Ramos (cell line): ENCODE results near the gene KMT2B.

ENCODE experiments used
- in situ Hi-C: fragments of 300-500 bp; cut with MboI; formaldehyde crosslinking; loops from one replicate; pipeline ENCODE4 v1.14.3; 2022; ENCODE audit warnings: low sequenced_read_pairs; ENCODE audit not compliant: unreplicated experiment

The KMT2B gene

GRCh38 chr19:35717665-35718344, at the start of gene KMT2B:
TSS of gene KMT2B (plus strand) at chr19:35718003. CDS start at chr19:35718019, 16 bp downstream.
- in situ Hi-C loops, result no loop called here

DNA sequence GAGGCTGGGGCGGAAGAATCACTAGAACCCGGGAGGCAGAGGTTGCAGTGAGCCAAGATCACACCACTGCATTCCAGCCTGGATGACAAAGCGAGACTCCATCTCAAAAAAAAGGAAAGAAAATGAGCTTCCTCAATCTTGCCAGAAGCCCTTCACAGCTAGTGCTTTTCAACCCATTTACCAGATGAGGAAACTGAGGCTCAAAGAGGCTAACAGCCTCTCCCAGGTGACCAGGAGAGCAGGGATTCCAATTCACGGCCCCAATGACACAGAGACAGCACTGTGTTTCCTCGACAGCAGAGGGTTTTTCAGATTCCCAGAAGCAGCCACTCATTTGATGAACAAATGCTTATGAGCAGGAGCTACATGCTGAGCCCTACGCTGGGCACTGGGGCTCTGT, 48.2 kb upstream of the KMT2B start:
- in situ Hi-C loops, result no loop called here

DNA sequence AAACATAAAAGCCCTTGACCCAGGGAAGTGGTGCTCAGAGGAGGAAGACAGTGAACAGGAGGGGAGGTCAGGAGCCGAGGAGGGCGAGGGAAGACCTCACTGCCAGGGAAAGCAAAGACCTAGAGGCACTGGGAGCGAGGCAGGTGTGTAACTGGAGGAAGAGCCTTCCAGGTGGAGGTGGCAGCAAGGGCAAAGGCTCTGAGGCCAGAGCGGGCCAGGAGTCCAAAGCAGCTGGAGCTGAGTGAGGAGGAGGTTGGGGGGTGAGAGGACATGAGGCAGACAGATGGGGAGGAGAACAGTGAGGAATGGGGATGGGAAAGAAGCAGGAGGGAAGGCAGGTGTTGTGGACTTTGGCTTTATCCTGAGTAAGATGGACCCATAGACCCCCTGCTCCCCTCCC, 47.8 kb upstream of the KMT2B start:
- in situ Hi-C loops, result no loop called here

- in situ Hi-C loops, result no loop called here
These were observed 47.1 kb upstream of the KMT2B start for GRCh38 chr19:35670686-35671085.

GRCh38 chr19:35671818-35672217, 46.0 kb upstream of the KMT2B start:
- in situ Hi-C loops, result no loop called here

- in situ Hi-C loops, result no loop called here
These were observed 44.5 kb upstream of the KMT2B start for GRCh38 chr19:35673121-35673804.

- in situ Hi-C loops, result no loop called here
These were observed 42.1 kb upstream of the KMT2B start for GRCh38 chr19:35675589-35676140.

DNA sequence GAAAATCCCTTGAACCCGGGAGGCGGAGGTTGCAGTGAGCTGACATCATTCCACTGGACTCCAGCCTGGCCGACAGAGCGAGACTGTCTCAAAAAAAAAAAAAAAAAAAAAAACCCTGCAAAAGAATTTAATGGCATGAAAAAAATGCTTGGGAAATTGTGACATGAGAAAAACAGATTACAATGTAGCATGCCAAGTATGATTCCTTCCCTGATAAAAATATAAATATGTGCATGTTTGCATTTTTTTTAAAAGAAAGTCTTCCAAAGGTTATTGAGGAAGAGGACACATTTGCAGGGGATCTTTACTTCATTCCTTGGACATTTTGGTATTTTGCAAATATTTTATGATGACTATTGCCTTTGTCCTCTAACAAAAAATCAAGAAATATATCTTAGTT, 28.0 kb upstream of the KMT2B start:
- in situ Hi-C loops, result loop anchor here (10.0 kb wide), 1 partner anchor 245 kb away; the partner anchor contains the start of gene LRFN3

DNA sequence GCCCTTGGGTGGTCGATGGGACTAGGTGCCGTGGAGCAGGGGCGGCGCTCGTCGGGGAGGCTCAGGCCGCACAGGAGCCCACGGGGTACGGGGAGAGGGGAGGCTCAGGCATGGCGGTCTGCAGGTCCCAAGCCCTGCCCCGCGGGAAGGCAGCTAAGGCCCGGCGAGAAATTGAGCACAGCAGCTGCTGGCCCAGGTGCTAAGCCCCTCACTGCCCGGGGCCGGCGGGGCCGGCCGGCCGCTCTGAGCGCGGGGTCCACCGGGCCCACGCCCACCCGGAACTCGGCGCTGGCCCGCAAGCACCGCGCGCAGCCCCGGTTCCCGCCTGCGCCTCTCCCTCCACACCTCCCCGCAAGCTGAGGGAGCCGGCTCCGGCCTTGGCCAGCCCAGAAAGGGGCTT, 26.7 kb upstream of the KMT2B start:
- in situ Hi-C loops, result loop anchor here (10.0 kb wide), 1 partner anchor 244 kb away; the partner anchor contains the start of gene LRFN3

DNA sequence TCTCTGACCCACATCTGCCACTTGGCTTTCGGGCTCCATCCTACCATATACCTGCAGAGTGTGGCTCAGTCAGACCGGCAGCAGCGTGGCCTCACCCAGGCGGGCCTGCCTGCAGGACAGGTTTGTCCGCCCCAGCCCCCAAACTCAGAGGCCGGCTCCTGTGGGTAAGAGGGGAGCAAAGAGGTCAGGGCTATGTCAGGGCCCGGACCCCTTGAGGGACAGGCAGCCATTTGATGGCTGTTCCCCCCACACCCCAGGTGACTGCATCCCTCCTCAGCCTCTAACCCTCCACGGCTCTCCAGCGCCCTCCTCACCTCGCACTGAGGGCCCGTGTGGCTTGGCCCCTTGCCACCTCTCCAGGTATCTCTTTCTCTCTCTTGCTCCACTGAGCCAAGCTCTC, 25.8 kb upstream of the KMT2B start:
- in situ Hi-C loops, result loop anchor here (10.0 kb wide), 1 partner anchor 243 kb away; the partner anchor contains the start of gene LRFN3

DNA sequence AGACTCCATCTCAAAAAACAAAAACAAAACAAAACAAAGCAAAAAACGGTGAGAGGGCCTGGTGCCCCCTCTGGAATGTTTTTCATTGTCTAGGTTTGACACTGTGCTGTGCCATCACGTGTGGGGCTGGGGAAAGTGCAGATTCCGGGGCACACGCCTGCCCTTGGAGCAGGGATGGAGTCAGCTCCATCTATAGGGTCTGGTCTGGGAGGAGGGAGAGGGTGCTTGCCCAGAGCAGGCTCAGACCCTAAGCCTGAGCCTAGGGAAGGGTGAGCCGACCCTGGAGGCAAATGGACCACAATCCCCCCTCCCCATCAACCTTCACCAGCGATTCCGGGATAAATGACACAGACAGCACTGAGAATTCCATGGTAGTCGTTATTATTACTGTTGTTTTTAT, 24.4 kb upstream of the KMT2B start:
- in situ Hi-C loops, result loop anchor here (10.0 kb wide), 1 partner anchor 241 kb away; the partner anchor contains the start of gene LRFN3

DNA sequence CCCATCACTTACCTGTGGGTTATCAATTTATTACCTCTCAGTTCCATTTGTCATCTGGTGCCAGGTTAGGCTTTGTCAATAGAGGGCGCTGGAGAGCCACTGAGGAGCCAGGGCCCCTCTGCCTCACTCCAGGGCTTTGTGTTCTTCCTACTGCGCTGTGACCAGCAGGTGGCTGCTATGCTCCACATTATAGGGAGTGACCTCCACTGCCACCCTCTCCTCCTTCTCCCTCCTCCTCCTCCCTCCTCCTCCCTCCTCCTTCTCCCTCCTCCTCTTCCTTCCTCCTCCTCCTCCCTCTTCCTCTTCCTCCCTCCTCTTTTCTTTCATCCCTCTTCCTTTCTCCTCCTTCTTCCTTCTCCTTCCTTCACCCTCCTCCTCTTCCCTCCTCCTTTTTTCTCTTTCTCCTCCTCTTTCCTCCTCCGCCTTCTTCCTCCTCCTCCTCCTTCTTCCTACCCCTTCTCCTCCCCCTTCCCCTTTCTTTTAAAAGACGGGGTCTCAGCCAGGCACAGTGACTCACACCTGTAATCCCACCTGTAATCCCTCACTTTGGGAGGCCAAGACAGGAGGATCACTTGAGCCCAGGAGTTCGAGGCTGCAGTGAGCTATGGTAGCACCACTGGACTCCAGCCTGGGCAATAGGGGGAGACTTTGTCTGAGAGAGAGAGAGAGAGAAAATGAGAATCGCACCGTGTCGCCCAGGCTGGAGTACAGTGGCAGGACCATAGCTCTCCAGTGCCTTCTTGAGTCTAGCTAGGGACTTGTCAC, 23.8 kb upstream of the KMT2B start:
- in situ Hi-C loops, result loop anchor here (10.0 kb wide), 1 partner anchor 241 kb away; the partner anchor contains the start of gene LRFN3

- in situ Hi-C loops, result loop anchor here (10.0 kb wide), 1 partner anchor 239 kb away; the partner anchor contains the start of gene LRFN3
These were observed 21.8 kb upstream of the KMT2B start for GRCh38 chr19:35695895-35696422.

- in situ Hi-C loops, result loop anchor here (10.0 kb wide), 1 partner anchor 238 kb away; the partner anchor contains the start of gene LRFN3
These were observed 21.0 kb upstream of the KMT2B start for GRCh38 chr19:35696835-35697234.

DNA sequence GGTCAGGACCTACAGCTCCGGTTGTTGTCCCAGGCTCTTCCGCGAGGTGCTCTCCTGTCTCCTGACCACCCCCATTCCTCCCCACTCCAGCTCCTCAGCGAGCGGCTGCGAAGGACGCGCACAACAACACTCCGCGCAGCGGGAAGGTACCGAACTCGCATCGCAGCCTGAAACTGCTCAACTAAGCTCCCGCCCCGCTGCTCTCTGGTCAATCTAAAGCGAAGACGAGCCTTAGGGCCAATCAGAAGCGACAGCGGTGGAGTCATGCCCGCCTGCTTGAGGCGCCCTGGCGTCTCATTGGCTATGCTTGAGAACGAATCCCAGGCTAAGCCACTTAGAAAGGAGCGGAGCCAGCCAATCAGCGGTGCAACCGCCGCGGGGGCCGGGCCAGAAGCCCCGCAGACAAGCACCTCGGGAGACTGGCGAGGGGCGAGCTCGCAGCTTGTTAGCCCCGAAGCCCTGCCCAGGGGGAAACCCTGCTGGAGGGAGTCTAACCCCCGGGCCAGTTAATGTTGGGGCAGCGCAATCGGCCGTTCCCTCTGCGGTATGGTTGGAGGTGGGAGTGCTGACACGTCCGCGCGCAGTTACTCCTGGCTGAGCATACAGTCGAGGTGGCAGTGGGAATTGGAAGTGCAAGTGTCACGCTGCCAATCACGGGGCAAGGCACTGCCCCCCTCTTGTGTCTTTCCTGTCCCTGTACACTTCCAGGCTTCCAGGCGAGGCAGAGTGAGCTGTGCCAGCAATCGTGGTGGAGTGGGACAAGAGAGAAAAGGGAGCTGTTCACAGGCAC, 15.4 kb upstream of the KMT2B start:
- in situ Hi-C loops, result no loop called here

DNA sequence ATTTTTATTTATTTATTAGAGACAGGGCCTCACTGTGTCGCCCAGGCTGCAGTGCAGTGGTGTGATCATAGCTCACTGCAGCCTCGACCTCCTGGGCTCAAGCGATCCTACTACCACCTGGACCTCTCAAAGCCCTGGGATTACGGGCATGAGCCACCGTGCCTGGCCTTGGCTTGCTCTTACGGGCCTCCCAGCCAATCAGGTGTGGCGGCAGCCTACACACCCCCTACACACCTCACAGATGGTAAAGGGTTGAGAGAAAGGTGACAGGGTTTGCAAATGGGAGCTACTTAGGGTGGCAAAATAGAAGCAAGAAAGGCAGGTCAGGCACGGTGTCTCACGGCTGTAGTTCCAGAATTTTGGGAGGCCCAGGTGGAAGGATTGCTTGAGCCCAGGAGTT, 14.5 kb upstream of the KMT2B start:
- in situ Hi-C loops, result no loop called here

- in situ Hi-C loops, result no loop called here
These were observed 13.6 kb upstream of the KMT2B start, which contains the start of gene ZBTB32 for GRCh38 chr19:35704218-35704617. TSS of gene ZBTB32 (plus strand) at chr19:35704558. CDS start at chr19:35714627, 10,069 bp downstream.

GRCh38 chr19:35708391-35708790, 9.4 kb upstream of the KMT2B start:
- in situ Hi-C loops, result no loop called here
